Measurements from ENCODE around the gene CRYAA.

Gene CRYAA

DNA sequence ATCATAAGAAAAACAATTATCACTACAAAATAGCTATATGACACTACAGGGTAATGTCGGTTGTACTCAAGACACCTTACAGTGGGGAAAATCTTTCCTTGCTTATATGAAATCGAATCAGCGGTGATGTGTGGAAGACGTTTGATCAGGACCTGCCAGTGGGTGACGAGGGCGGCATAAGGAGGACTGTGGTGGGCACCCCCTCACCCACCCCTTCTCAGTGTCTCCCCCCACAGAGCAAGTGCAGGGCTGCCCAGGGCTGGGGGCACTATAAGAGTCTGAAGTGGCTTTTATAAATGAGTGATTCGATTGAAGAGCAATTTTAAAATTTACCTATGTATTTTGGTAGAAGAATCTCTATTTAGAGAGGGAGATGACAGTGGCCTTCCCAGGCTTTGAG lies 35.8 kb downstream of the CRYAA start:
- no peak for DNase-seq

DNA sequence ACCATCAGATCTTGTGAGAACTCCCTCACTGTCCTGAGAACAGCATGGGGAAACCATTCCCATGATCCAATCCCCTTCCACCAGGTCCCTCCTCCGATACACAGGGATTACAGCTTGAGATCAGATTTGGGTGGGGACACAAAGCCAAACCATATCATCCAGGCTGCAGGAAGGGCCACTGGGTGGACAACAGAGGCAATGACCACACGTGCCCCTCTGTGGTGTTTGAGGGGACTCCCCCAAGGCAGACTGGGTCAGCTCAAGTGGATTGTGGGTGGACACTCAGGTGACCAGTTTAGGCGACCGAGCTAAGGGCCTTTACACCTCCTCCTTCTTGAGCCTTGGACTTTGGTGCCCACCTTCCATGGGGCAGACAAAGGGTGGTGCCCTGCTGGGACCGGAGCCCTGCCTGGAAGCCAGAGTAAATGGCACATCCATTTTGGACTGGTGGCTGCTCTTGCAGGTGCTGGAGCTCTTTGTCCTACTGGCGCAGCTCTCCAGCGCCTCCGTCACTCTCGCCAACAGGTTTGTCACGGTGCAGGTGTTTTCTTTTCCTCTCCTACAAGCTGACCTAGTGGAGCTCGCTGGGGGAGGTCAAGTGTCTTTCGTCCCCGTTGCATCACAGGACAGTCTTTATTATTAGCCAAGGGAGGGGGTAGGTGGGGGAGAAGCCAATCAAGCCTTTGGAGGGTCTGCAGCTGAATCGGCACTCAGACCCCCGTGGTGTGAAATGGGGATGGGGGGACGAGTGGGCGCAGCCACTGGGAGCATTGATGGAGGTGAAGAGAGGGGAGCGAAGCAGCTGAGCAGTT lies 37.6 kb downstream of the CRYAA start:
- DNase-seq, result no peak

DNA sequence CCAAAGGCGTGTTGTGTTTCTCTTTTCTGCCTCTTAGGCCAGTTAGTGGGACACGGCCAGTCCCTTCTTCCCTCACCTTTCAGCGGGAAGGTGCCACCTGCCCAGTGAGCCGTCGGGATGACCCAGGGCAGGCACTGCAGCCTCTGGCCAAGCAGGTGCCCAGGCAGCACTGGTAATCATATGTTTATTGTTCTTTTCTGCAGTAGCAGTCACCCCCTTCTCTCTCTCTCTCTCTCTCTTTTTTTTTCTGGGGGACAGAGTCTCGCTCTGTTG lies 38.2 kb downstream of the CRYAA start:
- DNase-seq, result no peak

DNA sequence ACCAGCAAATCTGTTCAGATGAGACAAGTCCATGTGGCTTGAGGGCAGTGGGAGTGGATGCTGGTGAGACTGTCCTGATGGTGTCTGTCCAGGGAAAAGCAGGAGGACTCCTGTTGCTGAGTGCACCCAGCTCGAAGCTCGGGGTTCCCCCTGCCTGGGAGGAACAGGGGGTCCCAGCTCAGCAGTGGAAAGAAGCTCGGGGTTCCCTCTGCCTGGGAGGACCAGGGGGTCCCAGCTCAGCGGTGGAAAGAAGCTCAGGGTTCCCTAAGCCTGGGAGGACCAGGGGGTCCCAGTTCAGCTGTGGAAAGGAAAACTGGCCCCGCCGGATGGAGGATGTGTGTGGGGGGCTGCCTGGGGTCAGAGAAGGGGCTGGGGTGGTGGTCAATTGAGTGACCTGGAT lies 39.1 kb downstream of the CRYAA start:
- no peak for DNase-seq

DNA sequence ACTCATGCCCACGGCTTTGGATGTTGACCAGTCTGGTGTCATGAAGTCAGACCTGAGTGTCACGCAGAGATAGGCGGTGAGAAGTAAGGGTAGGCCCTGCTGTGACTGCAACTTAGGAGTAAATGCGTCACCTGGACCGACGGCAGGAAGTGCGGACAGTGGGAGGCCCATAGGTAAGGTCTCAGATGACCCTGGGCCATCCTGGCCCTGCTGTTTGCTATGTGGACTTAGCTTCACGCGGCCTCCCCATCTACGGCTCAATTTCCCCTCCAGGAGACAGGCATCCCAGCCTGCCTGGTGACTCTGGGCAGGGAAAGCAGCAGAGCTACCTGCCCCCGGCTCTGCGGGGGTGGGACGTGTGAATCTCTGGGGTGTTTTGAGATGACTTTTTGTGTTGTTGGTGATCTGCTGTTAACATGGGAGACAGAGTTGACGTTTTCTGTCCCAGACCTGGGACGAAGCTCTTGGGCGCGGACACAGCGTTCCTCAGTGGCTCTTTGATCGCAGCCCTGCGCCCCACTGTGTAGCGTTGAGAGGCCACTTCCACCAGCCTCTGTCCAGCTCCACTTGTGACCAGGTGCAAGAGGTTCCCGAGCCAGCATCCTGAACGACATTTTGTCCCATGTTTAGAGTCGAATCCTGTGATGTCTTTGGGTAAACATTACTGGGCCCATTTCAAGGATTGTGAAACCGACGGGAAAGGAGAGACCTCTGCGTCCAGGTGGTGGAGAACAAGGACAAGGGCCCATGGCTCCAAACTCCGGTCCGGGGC lies 39.9 kb downstream of the CRYAA start:
- DNase-seq, result no peak

DNA sequence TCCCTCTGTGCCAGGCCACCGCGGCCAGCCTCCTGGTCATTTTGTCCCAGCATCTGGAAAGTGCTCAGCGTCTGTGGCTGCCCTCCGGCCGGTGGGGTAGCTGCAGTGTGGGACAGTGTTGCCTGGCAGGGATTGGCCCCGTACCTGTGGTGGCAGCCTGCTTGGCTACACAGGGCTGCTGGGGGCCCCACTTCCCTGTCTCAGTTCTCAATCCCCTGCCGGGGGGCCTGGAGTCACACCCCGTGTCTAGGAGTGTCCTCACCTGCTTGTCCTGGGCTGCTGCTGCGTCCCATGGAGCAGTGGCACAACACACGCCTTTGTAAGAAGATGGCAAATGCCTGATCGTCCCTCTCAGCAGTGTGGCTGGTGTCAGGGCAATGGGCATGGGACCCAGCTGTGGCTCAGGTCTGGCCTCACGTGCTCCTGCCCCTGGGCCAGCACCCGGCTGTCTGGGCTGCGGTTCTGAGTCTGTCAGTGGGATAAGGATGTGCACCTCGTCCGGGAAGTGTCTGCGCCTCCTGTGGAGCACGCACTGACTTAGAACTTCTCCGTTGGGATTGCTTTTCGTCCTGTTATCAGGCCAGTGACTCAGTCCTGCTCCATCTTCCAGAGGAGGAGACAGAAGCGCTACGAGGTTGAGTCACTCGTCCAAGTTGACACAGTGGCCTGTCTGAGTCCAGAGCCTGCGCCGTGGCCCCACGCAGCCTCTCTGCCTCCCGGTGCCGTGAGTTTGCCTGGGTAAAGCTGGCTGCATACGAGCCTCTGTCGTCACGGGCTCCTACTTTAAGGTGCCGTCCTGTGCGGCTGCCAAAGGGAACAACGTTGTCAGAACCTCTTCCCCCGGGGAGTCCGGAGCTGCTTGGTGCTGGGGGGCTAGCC lies 41.0 kb downstream of the CRYAA start:
- DNase-seq, result no peak

DNA sequence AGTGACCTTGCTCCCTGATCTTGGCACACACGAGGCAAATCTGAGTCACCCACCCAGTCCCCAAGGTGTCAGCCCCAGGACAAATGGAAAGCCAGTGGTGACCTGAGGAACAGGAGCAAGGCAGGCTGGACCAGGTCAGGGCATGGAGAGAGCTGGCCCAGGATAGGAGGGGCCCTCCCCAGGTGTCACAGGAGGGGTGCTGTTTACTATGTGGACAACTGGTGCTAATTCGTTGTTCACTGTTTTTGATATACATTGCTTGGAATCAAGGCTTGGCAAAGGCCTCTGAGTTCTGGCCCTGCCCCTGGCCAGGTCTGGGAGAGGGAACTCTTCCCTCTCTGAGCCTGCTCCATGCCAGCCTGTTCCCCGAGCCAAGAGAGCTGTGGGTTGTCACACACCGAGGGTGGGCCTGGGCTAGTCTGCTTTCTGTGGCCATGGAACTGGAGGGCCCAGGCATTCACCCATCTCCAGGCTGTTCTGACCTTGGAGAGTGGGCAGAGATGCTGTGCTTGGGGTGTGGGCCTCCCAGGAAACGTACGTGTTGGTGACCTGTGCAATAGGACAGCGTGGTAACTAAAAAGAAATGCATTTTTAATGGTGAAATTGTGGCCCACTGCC lies 41.8 kb downstream of the CRYAA start:
- no peak for DNase-seq

DNA sequence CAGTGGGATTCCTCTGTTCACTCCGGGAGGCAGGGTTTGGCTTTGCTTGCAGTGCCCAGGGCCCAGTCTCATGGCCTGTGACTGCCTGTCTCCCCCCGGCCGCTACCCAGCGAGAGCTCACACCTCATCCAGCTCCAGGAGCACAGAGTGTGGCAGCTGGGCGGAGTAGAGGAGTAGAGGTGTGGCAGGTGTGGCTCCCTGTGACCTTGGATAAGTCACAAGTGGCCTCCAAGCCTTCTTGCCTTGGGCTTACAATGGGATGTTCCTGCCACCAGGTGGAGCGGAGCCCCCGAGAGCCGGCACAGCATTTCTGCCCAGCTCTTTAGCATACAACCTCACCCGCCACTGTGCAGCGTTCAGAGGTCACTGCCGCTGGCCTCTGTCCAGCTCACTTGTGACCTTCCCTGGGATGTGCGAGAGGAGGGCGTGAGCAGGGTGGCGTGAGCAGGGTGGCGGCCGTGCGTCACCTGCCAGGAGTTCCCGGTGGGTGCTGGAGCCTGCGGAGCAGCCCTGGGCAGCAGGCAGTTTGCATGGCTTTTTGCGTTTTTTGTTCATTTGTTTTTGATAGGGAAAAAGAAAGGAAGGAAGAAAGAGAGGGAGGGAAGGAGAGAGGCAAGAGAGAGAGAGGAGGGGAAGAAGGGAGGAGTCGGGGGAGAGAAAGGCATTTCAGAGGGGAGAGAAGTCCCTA lies 42.4 kb downstream of the CRYAA start:
- DNase-seq, result no peak

DNA sequence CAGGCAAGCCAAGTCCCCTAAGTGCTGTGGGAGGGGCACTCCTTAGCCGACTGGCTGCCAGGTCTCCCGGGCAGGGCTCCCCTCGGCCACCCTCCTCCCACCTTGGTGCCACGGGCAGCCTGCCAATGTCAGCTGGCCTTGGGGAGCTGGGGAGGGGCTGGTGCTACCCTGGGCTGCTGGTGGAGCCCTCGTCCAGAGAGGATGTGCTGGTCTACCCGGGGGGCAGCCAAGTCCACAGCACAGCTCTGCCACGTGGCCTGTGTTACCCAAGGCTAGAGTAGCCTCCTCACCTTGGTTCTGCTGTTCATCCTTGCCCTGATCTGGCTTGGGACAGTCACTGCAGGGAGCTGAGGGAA lies 42.9 kb downstream of the CRYAA start:
- DNase-seq, result no peak

Data from activated CD4-positive, alpha-beta T cell treated with anti-CD3 and anti-CD28 coated beads, Interleukin-2, Interleukin-6, amounts not matched to agents 100 ng/mL and 50 ng/mL, durations not matched to agents 16 hours and 8 hours (primary cell).